Body of pancreas (tissue), 4 donors: ENCODE measurements around the gene SYNPO2.

ENCODE experiments used
- POLR2A ChIP-seq, 3 donors: fragments of 450-650 bp; IDR thresholded peaks; one replicate each; pipeline ENCODE4 v1.6.1; 2016; ENCODE audit warnings: antibody characterized with exemption in 3 of 3, mild to moderate bottlenecking in 2 of 3
- TF ChIP-seq, protein P1 (sequence below), 7 experiments: fragments of 450-650 bp in 4 of 7; fragments of 200-600 bp in 3 of 7; sonication (generic) in 3 of 7; IDR thresholded peaks; one replicate each; pipeline ENCODE4 v1.5.1; 2016 to 2019; ENCODE audit warnings: antibody characterized with exemption in 7 of 7

DNA sequence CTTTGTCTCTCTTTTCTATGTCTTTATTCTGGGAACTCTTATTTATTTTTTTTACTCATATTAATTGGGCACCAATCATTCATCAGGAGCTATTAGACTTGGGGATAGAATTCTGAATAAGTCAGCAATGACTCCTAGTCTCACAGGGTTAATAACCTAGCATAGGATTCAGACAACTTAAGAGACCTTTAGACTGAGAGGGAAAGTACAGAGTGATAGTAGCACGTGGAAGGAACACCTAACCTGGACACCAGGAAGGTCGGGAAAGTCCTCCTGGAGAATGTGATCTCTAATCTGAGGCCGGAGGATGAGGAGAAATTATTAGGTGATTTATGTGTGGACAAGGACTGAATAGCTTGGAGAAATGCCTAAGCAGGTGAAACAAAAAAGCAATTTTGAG is 3.9 kb upstream of the SYNPO2 start:
- TF ChIP-seq, protein P1, sequence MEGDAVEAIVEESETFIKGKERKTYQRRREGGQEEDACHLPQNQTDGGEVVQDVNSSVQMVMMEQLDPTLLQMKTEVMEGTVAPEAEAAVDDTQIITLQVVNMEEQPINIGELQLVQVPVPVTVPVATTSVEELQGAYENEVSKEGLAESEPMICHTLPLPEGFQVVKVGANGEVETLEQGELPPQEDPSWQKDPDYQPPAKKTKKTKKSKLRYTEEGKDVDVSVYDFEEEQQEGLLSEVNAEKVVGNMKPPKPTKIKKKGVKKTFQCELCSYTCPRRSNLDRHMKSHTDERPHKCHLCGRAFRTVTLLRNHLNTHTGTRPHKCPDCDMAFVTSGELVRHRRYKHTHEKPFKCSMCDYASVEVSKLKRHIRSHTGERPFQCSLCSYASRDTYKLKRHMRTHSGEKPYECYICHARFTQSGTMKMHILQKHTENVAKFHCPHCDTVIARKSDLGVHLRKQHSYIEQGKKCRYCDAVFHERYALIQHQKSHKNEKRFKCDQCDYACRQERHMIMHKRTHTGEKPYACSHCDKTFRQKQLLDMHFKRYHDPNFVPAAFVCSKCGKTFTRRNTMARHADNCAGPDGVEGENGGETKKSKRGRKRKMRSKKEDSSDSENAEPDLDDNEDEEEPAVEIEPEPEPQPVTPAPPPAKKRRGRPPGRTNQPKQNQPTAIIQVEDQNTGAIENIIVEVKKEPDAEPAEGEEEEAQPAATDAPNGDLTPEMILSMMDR (IDR thresholded peaks at IDR 0.05) = no peak
- no peak for TF ChIP-seq POLR2A (IDR thresholded peaks at IDR 0.05)
